Renal cortical epithelial cell (primary cell): Measurements from ENCODE around the gene ANKRD11. TPM values are rescaled to one million over a fixed set of nuclear protein-coding genes. Genes with fewer than 3 reads are reported as not detected.
"Not testable (repeated sequence)": the region's sequence is repeated elsewhere in the genome, so short reads cannot be mapped to it uniquely, and the experiment has no call there.

ENCODE experiments used
- DNase-seq: peaks from one replicate; pipeline ENCODE4 v3.0.0-alpha.2; 2011; ENCODE audit warnings: low read depth
- total RNA-seq: library from RNA; depleted of rRNA; stranded (reverse); fragments of >200 nt; gene quantifications from 2 replicates; pipeline ENCODE4 v1.2.3, GENCODE V29; 2014

ANKRD11 gene
- total RNA-seq, 1 donor from 2014 or later: 96.9 TPM

GRCh38 chr16:89316701-89317100, 173.7 kb downstream of the ANKRD11 start:
- DNase-seq: no peak

- peak; percentile 81 for DNase-seq
These were observed 174.4 kb downstream of the ANKRD11 start for GRCh38 chr16:89315791-89316581.

GRCh38 chr16:89315271-89315670, 175.1 kb downstream of the ANKRD11 start:
- no peak for DNase-seq

DNA sequence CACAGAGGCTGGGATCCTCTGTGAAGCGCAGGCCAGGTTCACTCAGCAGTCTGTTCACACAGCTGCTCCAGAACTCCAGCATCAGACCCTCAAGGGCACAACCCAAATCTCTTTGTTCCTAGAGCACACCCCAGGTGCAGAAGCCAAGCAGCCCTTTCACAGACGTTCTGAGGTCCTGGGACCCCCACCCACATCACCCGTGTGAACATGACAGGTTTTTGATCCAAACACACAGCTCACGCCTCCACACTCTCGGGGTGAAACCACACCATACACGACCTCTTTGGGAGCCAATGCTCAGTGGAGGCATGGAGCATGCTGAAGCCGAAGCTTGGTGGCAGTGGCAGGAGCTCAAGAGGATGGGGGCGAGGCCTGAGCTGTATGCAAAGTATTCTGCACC, 175.5 kb downstream of the ANKRD11 start:
- DNase-seq: no peak

DNA sequence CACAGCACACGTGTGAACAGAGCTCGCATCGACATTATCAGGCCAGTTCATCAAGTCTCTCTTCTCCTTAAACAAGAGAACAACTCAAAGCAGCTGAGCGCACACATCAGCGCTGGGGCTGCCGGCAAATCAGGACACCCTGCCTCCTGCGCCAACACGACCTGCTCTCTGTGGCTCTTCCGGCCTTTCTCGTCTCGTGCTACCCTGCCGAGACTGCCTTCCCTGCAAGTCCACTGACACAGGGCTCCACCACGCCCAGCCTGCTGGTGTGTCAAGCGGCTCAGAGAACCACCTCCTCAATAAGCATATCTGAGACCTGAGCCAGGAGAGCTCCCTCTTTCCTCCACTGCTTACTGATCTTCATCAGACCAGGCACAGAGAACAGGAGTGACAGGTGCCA, 176.0 kb downstream of the ANKRD11 start:
- no peak for DNase-seq

- DNase-seq: no peak
These were observed 176.8 kb downstream of the ANKRD11 start for GRCh38 chr16:89313583-89313982.

DNA sequence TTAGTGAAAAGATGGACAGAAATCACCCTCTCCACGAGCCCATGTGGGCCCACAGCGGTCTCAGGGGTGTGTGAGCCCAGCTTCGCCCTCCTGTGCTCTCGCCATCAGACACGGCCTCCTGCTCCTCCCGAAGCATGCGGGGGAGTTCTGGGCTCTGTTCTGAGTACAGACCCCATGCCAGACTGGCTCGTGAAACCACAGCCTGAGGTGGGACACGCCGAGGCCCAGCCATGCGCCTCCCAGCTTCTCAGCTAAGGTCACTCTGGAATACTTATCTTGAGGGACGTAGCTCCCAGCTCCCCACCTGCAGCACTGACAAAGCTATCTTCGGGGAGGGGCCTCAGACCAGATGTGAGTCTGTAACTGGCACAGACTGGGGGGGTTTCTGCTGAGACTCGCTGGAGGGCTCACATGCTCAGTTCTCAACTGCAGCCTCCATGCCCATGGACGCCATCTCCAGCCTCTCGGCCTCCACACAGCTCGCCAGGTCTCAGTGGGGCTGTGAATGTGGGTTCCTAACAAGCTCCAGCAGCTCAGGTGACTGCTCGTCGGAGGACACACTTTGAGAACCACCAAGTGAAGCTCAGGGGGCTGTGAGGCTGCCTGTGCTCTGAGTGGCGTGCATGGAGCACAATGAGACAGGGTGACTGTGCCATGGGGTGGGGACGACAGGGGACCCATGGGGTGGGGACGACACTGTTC, 177.6 kb downstream of the ANKRD11 start:
- DNase-seq: no peak

DNA sequence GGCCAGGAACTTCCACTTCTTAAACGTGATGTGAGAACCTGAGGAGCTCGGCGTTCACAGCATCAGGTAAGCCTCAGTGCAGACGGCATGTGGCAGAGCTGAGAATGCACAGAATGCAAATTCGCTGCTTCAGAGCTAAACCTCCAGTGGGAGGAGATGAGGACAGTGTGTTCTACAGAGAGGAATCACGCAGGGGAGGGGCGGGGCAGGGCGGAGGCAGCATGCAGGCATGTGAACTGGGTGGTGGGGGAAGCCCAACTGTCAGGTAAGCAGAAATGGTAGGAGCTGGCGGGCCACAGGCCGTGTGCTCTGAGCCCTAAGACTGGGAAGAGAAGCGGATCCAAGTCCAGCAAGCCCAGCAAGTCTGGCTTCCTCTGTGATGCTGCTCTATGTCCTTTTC, 178.2 kb downstream of the ANKRD11 start:
- no peak for DNase-seq

DNA sequence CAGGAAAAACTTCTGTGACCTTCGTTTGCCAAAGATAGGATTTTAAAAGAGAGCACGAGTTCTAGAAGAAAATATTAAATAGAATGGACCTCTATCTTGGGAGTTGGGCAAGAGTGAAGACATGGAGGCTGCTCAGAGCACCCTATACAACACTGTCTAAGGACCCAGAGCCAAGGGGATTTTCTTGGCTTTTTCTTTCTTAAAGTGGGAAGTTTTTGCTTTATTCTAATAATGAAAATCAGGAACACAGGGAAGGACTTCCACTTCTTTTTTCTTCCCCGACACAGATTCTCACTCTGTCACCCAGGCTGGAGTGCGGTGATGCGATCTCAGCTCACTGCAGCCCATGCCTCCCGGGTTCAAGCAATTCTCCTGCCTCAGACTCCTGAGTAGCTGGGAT, 178.7 kb downstream of the ANKRD11 start:
- DNase-seq: no peak

DNA sequence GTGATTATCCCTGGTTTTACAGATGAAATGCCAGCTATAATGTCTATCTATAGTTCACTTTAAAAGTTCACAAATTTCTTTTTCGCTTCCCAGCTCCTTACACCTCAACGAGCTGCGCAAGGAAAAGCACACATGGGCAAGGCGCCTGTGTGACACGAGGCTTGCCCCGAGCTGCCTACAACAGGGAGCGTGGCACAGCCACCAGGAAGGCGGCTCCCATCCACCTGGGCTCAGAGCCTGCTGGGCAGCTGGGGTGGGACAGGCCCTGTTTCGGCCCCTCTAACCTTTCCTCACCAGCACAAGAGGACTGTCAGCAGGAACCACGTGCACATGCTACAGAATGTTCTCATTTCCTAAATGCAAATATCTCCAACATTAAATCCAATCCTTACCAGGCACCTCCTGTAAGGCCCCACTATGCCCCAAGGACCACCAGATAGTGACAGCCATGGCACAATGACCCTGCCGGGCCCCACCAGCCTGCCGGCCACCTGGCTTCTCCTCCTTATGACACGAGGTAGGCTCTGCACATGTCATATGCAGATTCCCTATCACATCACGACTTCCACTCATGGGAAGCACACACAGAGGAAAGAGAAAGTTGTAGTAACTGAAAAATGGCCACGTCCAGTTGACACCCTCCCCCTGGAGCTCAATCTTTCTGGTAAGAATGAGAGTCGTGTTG, 180.8 kb downstream of the ANKRD11 start:
- DNase-seq: no peak

DNA sequence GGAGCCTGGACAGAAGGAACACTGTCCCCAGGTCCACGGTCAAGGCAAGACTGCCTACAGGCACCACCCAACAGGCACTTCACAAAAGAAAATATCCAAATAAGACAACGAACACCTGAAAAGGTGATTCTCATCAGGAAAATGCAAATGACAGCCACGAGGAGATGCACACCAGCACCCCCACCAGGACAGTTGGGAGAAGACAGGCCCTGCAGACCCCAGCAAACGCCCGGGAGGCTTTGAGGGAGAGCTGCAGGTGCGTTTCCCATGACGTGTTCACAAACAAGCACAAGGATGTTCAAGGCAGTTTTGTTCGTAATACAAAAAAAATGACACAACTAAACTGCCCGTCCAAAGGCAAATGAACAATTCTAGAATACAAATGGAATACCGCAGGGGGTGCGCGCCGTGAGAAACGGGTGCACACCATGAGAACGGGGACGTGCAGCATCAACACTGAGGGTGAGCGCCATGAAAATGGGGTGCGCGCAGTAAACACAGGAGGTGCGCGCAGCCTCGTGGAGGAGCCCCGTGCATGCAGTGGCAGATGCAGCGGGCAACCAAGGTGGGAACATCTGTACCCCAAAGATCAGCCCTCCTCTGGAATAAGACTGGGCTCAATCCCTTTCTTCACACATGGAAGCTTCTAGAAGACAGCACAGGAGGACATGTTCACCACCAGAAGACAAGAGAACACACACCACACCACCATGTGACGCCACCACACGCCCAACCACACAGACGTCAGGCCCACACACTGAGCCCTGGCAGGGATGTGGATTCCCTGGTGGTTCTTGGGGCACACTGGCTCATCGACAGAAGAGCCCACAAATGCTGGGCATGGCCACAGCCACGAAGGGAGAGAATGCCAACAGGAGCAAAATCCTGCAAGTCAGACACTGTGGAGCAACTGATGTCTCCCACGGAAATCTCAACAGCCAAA, 181.7 kb downstream of the ANKRD11 start:
- DNase-seq: no peak

DNA sequence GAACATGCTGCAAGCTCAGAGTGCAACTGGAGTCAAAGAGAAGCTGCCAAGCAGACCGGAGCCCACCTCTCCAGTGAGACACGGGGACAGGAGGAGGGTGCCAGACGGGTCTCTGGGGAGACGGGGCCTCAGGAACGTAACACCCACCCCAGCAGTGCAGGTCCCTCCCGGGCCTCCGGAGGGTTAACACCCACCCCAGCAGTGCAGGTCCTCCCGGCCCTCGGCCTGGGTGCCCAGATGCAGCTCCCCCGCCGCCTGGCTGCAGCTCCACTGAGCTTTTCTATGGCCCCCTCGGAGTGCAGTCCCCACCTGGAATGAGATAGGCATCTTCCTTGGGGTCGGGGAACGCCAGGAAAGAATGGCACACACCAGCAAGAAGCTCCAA, 182.9 kb downstream of the ANKRD11 start:
- no peak for DNase-seq

DNA sequence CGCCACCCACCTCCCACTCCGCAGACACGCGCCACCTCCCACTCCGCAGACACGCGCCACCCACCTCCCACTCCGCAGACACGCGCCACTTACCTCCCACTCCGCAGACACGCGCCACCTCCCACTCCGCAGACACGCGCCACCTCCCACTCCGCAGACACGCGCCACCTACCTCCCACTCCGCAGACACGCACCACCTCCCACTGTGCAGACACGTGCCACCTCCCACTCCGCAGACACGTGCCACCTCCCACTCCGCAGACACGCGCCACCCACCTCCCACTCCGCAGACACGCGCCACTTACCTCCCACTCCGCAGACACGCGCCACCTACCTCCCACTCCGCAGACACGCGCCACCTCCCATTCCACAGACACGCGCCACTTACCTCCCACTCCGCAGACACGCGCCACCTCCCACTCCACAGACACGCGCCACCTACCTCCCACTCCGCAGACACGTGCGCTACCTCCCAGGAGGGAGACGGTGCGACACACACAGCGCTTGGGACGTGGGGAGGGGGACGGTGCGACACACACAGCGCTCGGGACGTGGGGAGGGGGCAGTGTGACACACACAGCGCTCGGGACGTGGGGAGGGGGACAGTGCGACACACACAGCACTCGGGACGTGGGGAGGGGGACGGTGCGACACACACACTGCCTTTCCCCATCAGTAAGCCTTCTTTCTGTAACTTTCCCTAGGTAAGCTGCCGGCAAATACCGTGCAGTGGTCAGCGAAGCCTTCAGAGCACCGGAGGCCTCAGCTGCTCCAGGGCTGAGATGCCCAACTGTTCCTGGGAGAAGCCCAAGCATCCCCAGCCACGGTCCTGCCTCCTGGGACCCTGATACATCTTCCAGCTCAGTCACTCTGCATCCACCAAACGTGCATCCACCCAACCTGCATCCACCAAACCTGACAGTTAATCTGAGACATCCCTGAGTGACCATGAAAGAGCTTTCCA, 183.6 kb downstream of the ANKRD11 start:
- DNase-seq: not testable (repeated sequence)

- no peak for DNase-seq
These were observed 185.2 kb downstream of the ANKRD11 start for GRCh38 chr16:89304941-89305705.

- DNase-seq: no peak
These were observed 186.0 kb downstream of the ANKRD11 start for GRCh38 chr16:89304181-89304851.

DNA sequence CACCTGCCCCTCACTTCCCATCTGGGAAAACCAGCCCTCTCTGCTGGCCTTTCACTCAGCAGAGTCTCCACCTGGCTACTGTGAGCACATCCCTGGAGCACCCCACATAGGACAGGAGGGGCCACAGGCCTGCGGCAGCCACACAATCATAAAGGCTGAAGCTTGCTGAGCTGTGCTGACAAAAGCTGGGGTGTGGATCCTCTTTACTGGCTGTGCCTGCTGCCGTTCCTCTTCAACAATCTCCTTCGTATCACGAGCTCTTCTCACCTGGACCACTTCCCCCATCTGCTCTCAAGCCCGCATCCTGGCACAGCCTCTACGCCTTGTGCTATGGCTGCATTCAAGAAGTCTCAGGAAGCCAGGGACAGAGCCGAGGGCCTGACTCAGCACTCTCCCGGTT, 186.7 kb downstream of the ANKRD11 start:
- no peak for DNase-seq

- DNase-seq: no peak
These were observed 189.4 kb downstream of the ANKRD11 start for GRCh38 chr16:89300976-89301360.

DNA sequence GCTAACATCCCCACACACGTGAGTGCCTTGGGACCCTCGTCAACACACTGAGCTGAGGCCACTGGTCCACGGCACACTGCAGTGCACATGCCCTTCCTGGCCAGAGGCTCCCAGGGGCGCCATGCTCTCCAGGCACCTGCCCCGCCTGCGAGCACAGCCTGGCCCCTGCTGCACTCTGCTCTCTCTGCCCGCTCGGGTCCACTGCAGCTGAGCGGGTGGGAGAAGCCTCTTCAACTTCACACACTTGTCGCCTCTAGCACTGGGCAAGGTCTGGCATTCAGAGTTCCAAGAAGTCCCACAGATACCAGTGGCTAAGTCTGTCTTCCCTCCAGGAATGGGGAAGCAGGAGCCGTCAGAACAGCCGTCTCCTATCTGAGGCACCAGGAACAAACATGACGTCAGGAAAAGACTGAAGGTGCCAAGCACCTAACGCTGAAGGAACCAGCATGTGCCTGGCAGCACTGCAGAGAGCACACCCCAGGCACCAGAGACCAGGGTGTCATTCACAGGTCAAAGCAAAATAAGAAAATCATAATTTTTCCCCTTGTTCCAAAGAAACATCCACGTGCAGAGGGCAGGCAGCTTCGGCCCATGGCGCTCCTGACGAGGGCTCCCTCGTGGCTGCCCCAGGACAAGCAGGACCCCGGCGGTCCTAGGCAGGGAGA, 189.9 kb downstream of the ANKRD11 start:
- DNase-seq: no peak
